ENCODE measurements around the gene PTPRO.

Gene PTPRO

DNA sequence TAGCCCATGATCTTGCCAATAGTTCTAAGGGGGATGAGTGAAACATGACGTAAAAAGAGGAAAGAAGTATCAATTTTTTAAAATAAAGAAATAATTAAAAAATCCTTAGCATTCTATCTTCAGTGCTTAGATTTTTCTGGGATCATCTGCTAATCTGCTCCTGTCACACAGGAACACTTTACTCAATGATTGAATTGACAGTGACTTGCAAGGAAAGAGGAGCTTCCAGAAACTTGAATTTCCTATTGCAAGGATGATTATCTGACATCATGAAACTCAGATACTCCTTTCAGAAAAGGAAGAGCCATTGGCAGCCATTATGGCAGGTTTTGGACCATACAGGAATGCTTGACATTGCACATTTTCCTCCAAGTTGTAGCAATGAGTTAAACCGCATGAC is 41.4 kb upstream of the PTPRO start:
- Mint-ChIP-seq H3K4me3 (no peak overlapping the region), H3K27ac (no peak overlapping the region), H3K27me3 (ENCODE audit: low read depth) (peaks cover 5% of the 10 kb centered on the region), H3K36me3 (ENCODE audit: low read depth) (no peaks in the 10 kb centered on the region), H3K4me1 (peaks cover 33% of the 10 kb centered on the region), H3K9me3 (no peaks in the 10 kb centered on the region)
- no peak for TF ChIP-seq CTCF (IDR thresholded peaks at IDR 0.05; ENCODE audit: unreplicated experiment in 3 of 3)

GRCh38 chr12:15289192-15289591 is 33.1 kb upstream of the PTPRO start:
- no peak overlapping the region for H3K4me3 Mint-ChIP-seq
- no peaks in the 10 kb centered on the region for H3K9me3 Mint-ChIP-seq
- no peaks in the 10 kb centered on the region for H3K36me3 Mint-ChIP-seq (ENCODE audit: low read depth)
- no peak for TF ChIP-seq CTCF (IDR thresholded peaks at IDR 0.05; ENCODE audit: unreplicated experiment in 3 of 3)
- H3K27me3 Mint-ChIP-seq (ENCODE audit: low read depth), result no peaks in the 10 kb centered on the region
- H3K4me1 Mint-ChIP-seq, result no peaks in the 10 kb centered on the region
- no peak overlapping the region for H3K27ac Mint-ChIP-seq

GRCh38 chr12:15293731-15294130 is 28.6 kb upstream of the PTPRO start:
- H3K27me3 Mint-ChIP-seq (ENCODE audit: low read depth), result no peaks in the 10 kb centered on the region
- H3K36me3 Mint-ChIP-seq (ENCODE audit: low read depth), result no peaks in the 10 kb centered on the region
- no peak overlapping the region for H3K4me3 Mint-ChIP-seq
- no peaks in the 10 kb centered on the region for H3K4me1 Mint-ChIP-seq
- peaks cover 4% of the 10 kb centered on the region for H3K9me3 Mint-ChIP-seq
- TF ChIP-seq CTCF (IDR thresholded peaks at IDR 0.05; ENCODE audit: unreplicated experiment in 3 of 3), result no peak
- no peak overlapping the region for H3K27ac Mint-ChIP-seq

GRCh38 chr12:15299947-15300346 is 22.4 kb upstream of the PTPRO start:
- Mint-ChIP-seq H3K27me3 (ENCODE audit: low read depth) (no peaks in the 10 kb centered on the region), H3K4me3 (no peak overlapping the region), H3K9me3 (peaks cover 25% of the 10 kb centered on the region), H3K36me3 (ENCODE audit: low read depth) (no peaks in the 10 kb centered on the region), H3K4me1 (no peaks in the 10 kb centered on the region), H3K27ac (no peak overlapping the region)
- no peak for TF ChIP-seq CTCF (IDR thresholded peaks at IDR 0.05; ENCODE audit: unreplicated experiment in 3 of 3)

DNA sequence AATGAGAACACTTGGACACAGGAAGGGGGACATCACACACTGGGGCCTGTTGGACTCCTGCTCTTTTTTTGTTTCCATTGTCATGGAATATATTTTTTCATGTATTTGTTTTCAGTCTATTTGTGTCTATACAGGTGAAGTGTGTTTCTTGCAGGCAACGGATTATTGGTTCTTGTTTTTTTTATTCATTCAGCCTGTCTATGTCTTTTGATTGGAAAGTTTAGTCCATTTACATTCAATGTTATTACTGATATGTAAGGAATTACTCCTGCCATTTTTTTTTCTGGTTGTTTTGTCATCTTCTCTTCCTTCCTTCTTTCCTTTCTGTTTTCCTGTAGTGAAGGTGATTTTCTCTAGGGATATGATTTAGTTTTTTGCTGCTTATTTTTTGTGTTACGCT is 18.0 kb upstream of the PTPRO start:
- Mint-ChIP-seq H3K4me1 (no peaks in the 10 kb centered on the region), H3K9me3 (peaks cover 24% of the 10 kb centered on the region), H3K4me3 (no peak overlapping the region), H3K27ac (no peak overlapping the region), H3K27me3 (ENCODE audit: low read depth) (no peaks in the 10 kb centered on the region), H3K36me3 (ENCODE audit: low read depth) (no peaks in the 10 kb centered on the region)
- no peak for TF ChIP-seq CTCF (IDR thresholded peaks at IDR 0.05; ENCODE audit: unreplicated experiment in 3 of 3)

GRCh38 chr12:15306605-15307004 is 15.7 kb upstream of the PTPRO start:
- H3K27me3 Mint-ChIP-seq (ENCODE audit: low read depth), result peaks cover 10% of the 10 kb centered on the region
- H3K4me1 Mint-ChIP-seq, result no peaks in the 10 kb centered on the region
- H3K4me3 Mint-ChIP-seq, result no peak overlapping the region
- H3K27ac Mint-ChIP-seq, result no peak overlapping the region
- H3K9me3 Mint-ChIP-seq, result peaks cover 17% of the 10 kb centered on the region
- no peak for TF ChIP-seq CTCF (IDR thresholded peaks at IDR 0.05; ENCODE audit: unreplicated experiment in 3 of 3)
- H3K36me3 Mint-ChIP-seq (ENCODE audit: low read depth), result no peaks in the 10 kb centered on the region
